K562 (cell line): ENCODE measurements around the gene PRUNE1. TPM values are rescaled to one million over a fixed set of nuclear protein-coding genes. Genes with fewer than 3 reads are reported as not detected.
A peak's percentile ranks its signal among the peaks of the same experiment; 100 is the strongest.

Experiments
- CEBPG ChIP-seq, 3 experiments: fragments of 200-800 bp in 1 of 3; sonication (Bioruptor generic) in 1 of 3; sonication (generic) in 1 of 3; formaldehyde crosslinking in 1 of 3; IDR thresholded peaks in 2 of 3; conservative IDR thresholded peaks in 1 of 3; 2 replicates each; pipeline versions ENCODE4 v1.6.1 to v1.8.0; 2016 to 2022; ENCODE audit warnings: missing compliant biosample characterization in 2 of 3, missing genetic modification characterization in 2 of 3, mild to moderate bottlenecking in 1 of 3, missing genetic modification reagents in 1 of 3
- CHAMP1 ChIP-seq: fragments of 450-650 bp; IDR thresholded peaks from 2 replicates; pipeline ENCODE4 v1.6.1; 2016; ENCODE audit warnings: mild to moderate bottlenecking
- CREM ChIP-seq: IDR thresholded peaks from 2 replicates; pipeline ENCODE4 v1.6.1; 2014; ENCODE audit warnings: antibody characterized with exemption, low read depth
- CTCF ChIP-seq, 3 experiments: IDR thresholded peaks in 2 of 3; conservative IDR thresholded peaks in 1 of 3; 2 replicates each; pipeline ENCODE4 v1.5.1; 2011 to 2012; ENCODE audit warnings: low read length in 3 of 3, mild to moderate bottlenecking in 3 of 3, control low read depth in 2 of 3, improper control_type of control experiment in 1 of 3, inconsistent platforms in 1 of 3, low read depth in 1 of 3, mixed read lengths in 1 of 3, moderate library complexity in 1 of 3; ENCODE audit not compliant: insufficient read depth in 2 of 3
- ETV5 ChIP-seq: sonication (generic); formaldehyde crosslinking; IDR thresholded peaks from 2 replicates; pipeline ENCODE4 v1.4.0; 2020; ENCODE audit warnings: low read depth, mild to moderate bottlenecking, missing genetic modification reagents
- FOXA3 ChIP-seq, 2 experiments: fragments of 450-650 bp in 1 of 2; sonication (generic) in 1 of 2; formaldehyde crosslinking; IDR thresholded peaks in 1 of 2; conservative IDR thresholded peaks in 1 of 2; 2 replicates each; pipeline versions ENCODE4 v1.4.0 to v1.8.0; 2020 to 2022; ENCODE audit warnings: mild to moderate bottlenecking in 2 of 2, missing genetic modification reagents in 1 of 2
- GATAD2B ChIP-seq: fragments of 450-650 bp; IDR thresholded peaks from 2 replicates; pipeline ENCODE4 v1.6.1; 2017; ENCODE audit warnings: mild to moderate bottlenecking, borderline replicate concordance
- GMEB1 ChIP-seq: fragments of 250-450 bp; sonication (Bioruptor Pico); IDR thresholded peaks from 2 replicates; pipeline ENCODE4 v1.4.0; 2020; ENCODE audit warnings: mild to moderate bottlenecking
- MCM5 ChIP-seq: fragments of 450-650 bp; IDR thresholded peaks from 2 replicates; pipeline ENCODE4 v1.6.1; 2016; ENCODE audit warnings: low read depth
- NFRKB ChIP-seq: fragments of 450-650 bp; IDR thresholded peaks from 2 replicates; pipeline ENCODE4 v1.6.1; 2016; ENCODE audit warnings: low read depth
- POLR2G ChIP-seq: fragments of 200-400 bp; formaldehyde crosslinking; IDR thresholded peaks from 2 replicates; pipeline ENCODE4 v1.6.1; 2017; ENCODE audit warnings: low read depth, mild to moderate bottlenecking, antibody characterized with exemption, low read length, moderate library complexity
- RBFOX2 ChIP-seq: fragments of 200-400 bp; formaldehyde crosslinking; IDR thresholded peaks from 2 replicates; pipeline ENCODE4 v1.6.1; 2017; ENCODE audit warnings: low read depth, mild to moderate bottlenecking, low read length, moderate library complexity
- SMARCB1 ChIP-seq: IDR thresholded peaks from 2 replicates; pipeline ENCODE4 v1.6.1; 2011; ENCODE audit warnings: improper control_type of control experiment, low read depth; ENCODE audit not compliant: insufficient read length
- ZBTB2 ChIP-seq: fragments of 450-650 bp; IDR thresholded peaks from 2 replicates; pipeline ENCODE4 v1.6.1; 2016; ENCODE audit warnings: antibody characterized with exemption
- ZFP36 ChIP-seq: fragments of 150-350 bp; IDR thresholded peaks from 2 replicates; pipeline ENCODE4 v1.6.1; 2018; ENCODE audit warnings: low read length, low read depth; ENCODE audit not compliant: partially characterized antibody
- ZNF3 ChIP-seq: fragments of 250-450 bp; sonication (Bioruptor Pico); IDR thresholded peaks from 2 replicates; pipeline ENCODE4 v1.5.0; 2021; ENCODE audit warnings: mild to moderate bottlenecking, moderate library complexity
- ZNF668 ChIP-seq: fragments of 250-450 bp; sonication (Bioruptor Pico); IDR thresholded peaks from 2 replicates; pipeline ENCODE4 v1.8.0; 2022; ENCODE audit warnings: mild to moderate bottlenecking, inconsistent platforms
- polyA plus RNA-seq, 8 experiments: library from polyadenylated mRNA; depleted of rRNA in 4 of 8; stranded (reverse) in 5 of 8; unstranded in 3 of 8; fragments of >200 nt; fragmentation: Nextera tagmentation in 2 of 8; fragmentation: Illumina TruSeq in 1 of 8; extraction: Ambion mirVana in 2 of 8; extraction: Trizol in 1 of 8; gene quantifications; 2 replicates each; pipeline versions ENCODE4 v1.2.1 to v1.2.3, GENCODE V29; 2011 to 2014; ENCODE audit warnings: inconsistent platforms in 1 of 8, missing spikeins in 1 of 8
- total RNA-seq, 7 experiments: library from RNA; depleted of rRNA in 6 of 7; stranded (reverse); fragments of >200 nt in 6 of 7; fragmentation: Illumina TruSeq in 2 of 7; extraction: Trizol in 2 of 7; gene quantifications; 2 replicates each; pipeline versions ENCODE4 v1.2.1 to v1.2.3, GENCODE V29; 2011 to 2021; ENCODE audit warnings: low replicate concordance in 1 of 7

The PRUNE1 gene
- total and polyA plus RNA-seq, 9 of the 15 experiments (the other 6 are each of a cell fraction or from before 2014, with no cell fraction given): 16.7 to 48.3 (median 26.2) TPM

GRCh38 chr1:151070474-151071276, 62.4 kb downstream of the PRUNE1 start, which contains the start of gene GABPB2 (continued):
- TF ChIP-seq CEBPG (CRISPR knock-in tag; IDR thresholded peaks at IDR 0.05): 0 out of 2 replicates have a peak, but pooled peaks have one; percentile 56
- TF ChIP-seq CEBPG (tag; conservative IDR thresholded peaks at IDR 0.05 in 1 of 2, IDR thresholded peaks at IDR 0.05 in 1 of 2): peak in 1 of 2 experiments; percentile 45; a peak in 1 of 4 replicates
- TF ChIP-seq ZBTB2: peak; percentile 92
- TF ChIP-seq ZNF668 (CRISPR knock-in tag): no peak
- peak; percentile 79 for TF ChIP-seq RBFOX2
- TF ChIP-seq CREM: peak; percentile 95
- TF ChIP-seq GATAD2B: 0 out of 2 replicates have a peak, but pooled peaks have one; percentile 54
- peak; percentile 80 for TF ChIP-seq POLR2G
- peak; percentile 100 for TF ChIP-seq NFRKB
- TF ChIP-seq ETV5 (CRISPR knock-in tag): peak; percentile 87
- peak; percentile 76 to 88 (median 86) for TF ChIP-seq CTCF (IDR thresholded peaks at IDR 0.05 in 2 of 3, conservative IDR thresholded peaks at IDR 0.05 in 1 of 3; ENCODE audit: insufficient read depth in 2 of 3, low read depth in 1 of 3, low read length in 3 of 3)
- no peak; a peak in 2 of 4 replicates for TF ChIP-seq FOXA3 (CRISPR knock-in tag; conservative IDR thresholded peaks at IDR 0.05 in 1 of 2, IDR thresholded peaks at IDR 0.05 in 1 of 2)
- peak; percentile 90 for TF ChIP-seq GMEB1
- peak; percentile 94 for TF ChIP-seq CHAMP1
- no peak for TF ChIP-seq MCM5
- no peak for TF ChIP-seq ZNF3 (CRISPR knock-in tag)
- no peak for TF ChIP-seq ZFP36
- no peak for TF ChIP-seq SMARCB1
